Motor neuron (in vitro differentiated cells): ENCODE data around the gene GLIPR1L2. TPM values are rescaled to one million over a fixed set of nuclear protein-coding genes. Genes with fewer than 3 reads are reported as not detected.

Experiments
- ATAC-seq, 8 experiments: fragments of 200-7000 bp; cut with Tn5 transposase; replicated peaks in 6 of 8; 2 replicates each; pipeline ENCODE4 v1.8.0; 2021; ENCODE audit warnings: mild to moderate bottlenecking in 8 of 8, moderate library complexity in 8 of 8
- H3K27ac ChIP-seq, 2 donors: fragments of 250-450 bp; sonication (Bioruptor Pico); 2 replicates each; pipeline ENCODE4 v1.9.0; 2021; ENCODE audit warnings: antibody characterized with exemption in 2 of 2, mild to moderate bottlenecking in 2 of 2, moderate library complexity in 1 of 2
- H3K4me1 ChIP-seq, 2 donors: fragments of 250-450 bp; sonication (Bioruptor Pico); replicated peaks in 1 of 2; 2 replicates each; pipeline ENCODE4 v1.6.1; 2021; ENCODE audit warnings: antibody characterized with exemption in 2 of 2, mild to moderate bottlenecking in 2 of 2, moderate library complexity in 1 of 2
- H3K4me3 ChIP-seq, 5 donors: fragments of 250-450 bp; sonication (Bioruptor Pico); 2 replicates each; pipeline ENCODE4 v1.9.0; 2021; ENCODE audit warnings: antibody characterized with exemption in 5 of 5, mild to moderate bottlenecking in 5 of 5, moderate library complexity in 4 of 5
- WGBS, 10 experiments: fragments of 450-650 bp; shearing (Covaris generic); methylation state at CpG; one replicate each; pipeline ENCODE4 v1.0.0; 2022; 5-methylcytosine and 5-hydroxymethylcytosine counted together
- in situ Hi-C, 9 experiments: fragments of 400-800 bp; cut with MboI; loops; one replicate each; pipeline ENCODE4 v1.15.0; 2021; ENCODE audit warnings: low sequenced_read_pairs in 9 of 9, low pct_unique_long_range_greater_than_20kb in 2 of 9; ENCODE audit not compliant: unreplicated experiment in 9 of 9
- total RNA-seq, 8 experiments: library from RNA; unstranded; fragments of 300-600 nt; gene quantifications; 2 replicates each; pipeline versions ENCODE4 v1.2.3 to v1.2.4, GENCODE V29; 2022

GLIPR1L2 gene
- total RNA-seq, 8 experiments from 2014 or later, result 0.08 to 3.1 (median 0.38) TPM; not detected in 2

- no peak for ATAC-seq
- H3K27ac ChIP-seq, result no peak overlapping the region
- in situ Hi-C loops, result no loop called here
- no peaks in the 10 kb centered on the region for H3K4me1 ChIP-seq
- H3K4me3 ChIP-seq, result no peak overlapping the region
Observed at GRCh38 chr12:75460204-75460603, 69.3 kb downstream of the GLIPR1L2 start.

- peak in 1 of 8 experiments; percentile 16 for ATAC-seq
- H3K27ac ChIP-seq, result no peak overlapping the region
- WGBS, 10 experiments, result 65 to 93% (median 73%) methylated on average over 1 to 6 of the region's 6 CpGs
- H3K4me3 ChIP-seq, result no peak overlapping the region
- in situ Hi-C loops, result no loop called here
- H3K4me1 ChIP-seq, result no peaks in the 10 kb centered on the region
Observed at GRCh38 chr12:75471902-75472890, 81.3 kb downstream of the GLIPR1L2 start.

- 29 to 100% (median 71%) methylated on average over 1 to 2 of the region's 2 CpGs; no CpG with 5 or more reads in 1 of the 10 experiments for WGBS, 10 experiments
- in situ Hi-C loops, result no loop called here
- Histone ChIP-seq H3K4me3 (no peak overlapping the region), H3K4me1 (no peaks in the 10 kb centered on the region), H3K27ac (no peak overlapping the region)
- ATAC-seq, result no peak
Observed at GRCh38 chr12:75474116-75474515, 83.2 kb downstream of the GLIPR1L2 start.

- WGBS, 10 experiments, result 67 to 100% (median 100%) methylated on average over 1 of the region's 1 CpG; no CpG with 5 or more reads in 3 of the 10 experiments
- H3K4me3 ChIP-seq, result no peak overlapping the region
- no peaks in the 10 kb centered on the region for H3K4me1 ChIP-seq
- H3K27ac ChIP-seq, result no peak overlapping the region
- no peak for ATAC-seq
- in situ Hi-C loops, result loop anchor here in 1 of 9 experiments (25.0 kb wide), 1 partner anchor 789 kb away; no protein-coding TSS in a partner anchor
Observed at GRCh38 chr12:75476071-75476470, 85.2 kb downstream of the GLIPR1L2 start.

- 57 to 100% (median 83%) methylated on average over 1 to 2 of the region's 2 CpGs; no CpG with 5 or more reads in 2 of the 10 experiments for WGBS, 10 experiments
- in situ Hi-C loops, result loop anchor here in 1 of 9 experiments (25.0 kb wide), 1 partner anchor 790 kb away; no protein-coding TSS in a partner anchor
- Histone ChIP-seq H3K27ac (no peak overlapping the region), H3K4me1 (no peaks in the 10 kb centered on the region), H3K4me3 (no peak overlapping the region)
- no peak for ATAC-seq
Observed at GRCh38 chr12:75477137-75477536, 86.2 kb downstream of the GLIPR1L2 start.

GRCh38 chr12:75478116-75478794 lies 87.4 kb downstream of the GLIPR1L2 start:
- Histone ChIP-seq H3K4me3 (no peak overlapping the region), H3K4me1 (no peaks in the 10 kb centered on the region), H3K27ac (no peak overlapping the region)
- in situ Hi-C loops, result loop anchor here in 1 of 9 experiments (25.0 kb wide), 1 partner anchor 791 kb away; no protein-coding TSS in a partner anchor
- 40 to 94% (median 76%) methylated on average over 2 to 5 of the region's 5 CpGs; no CpG with 5 or more reads in 1 of the 10 experiments for WGBS, 10 experiments
- ATAC-seq, result no peak

GRCh38 chr12:75479963-75480461 lies 89.1 kb downstream of the GLIPR1L2 start:
- Histone ChIP-seq H3K4me1 (no peaks in the 10 kb centered on the region), H3K4me3 (no peak overlapping the region), H3K27ac (no peak overlapping the region)
- in situ Hi-C loops, result loop anchor here in 1 of 9 experiments (25.0 kb wide), 1 partner anchor 793 kb away; no protein-coding TSS in a partner anchor
- peak in 2 of 8 experiments; percentile 20 to 24 for ATAC-seq
- WGBS, 10 experiments, result 0 to 94% (median 85%) methylated on average over 2 of the region's 2 CpGs; no CpG with 5 or more reads in 5 of the 10 experiments

- Histone ChIP-seq H3K4me1 (no peaks in the 10 kb centered on the region), H3K27ac (no peak within 1 kb of the TSS), H3K4me3 (peak within 1 kb of the TSS in 1 of 5 donors; percentile 4)
- WGBS, 10 experiments, result 3 to 91% (median 62%) methylated on average over 2 to 8 of the region's 8 CpGs
- peak; percentile 40 to 97 (median 84) for ATAC-seq
- in situ Hi-C loops, result loop anchor here in 1 of 9 experiments (25.0 kb wide), 1 partner anchor 793 kb away; no protein-coding TSS in a partner anchor
Observed at GRCh38 chr12:75480469-75480949, 89.6 kb downstream of the GLIPR1L2 start, which contains the start of gene GLIPR1. GLIPR1 (plus strand) TSS chr12:75480755; CDS start chr12:75480881, 126 bp downstream.

GRCh38 chr12:75481013-75481705 lies 90.3 kb downstream of the GLIPR1L2 start:
- H3K4me1 ChIP-seq, result no peaks in the 10 kb centered on the region
- no peak overlapping the region for H3K27ac ChIP-seq
- ATAC-seq, result peak in 3 of 8 experiments; percentile 3 to 16 (median 4)
- H3K4me3 ChIP-seq, result peak overlapping the region in 1 of 5 donors; percentile 4
- WGBS, 10 experiments, result 3 to 89% (median 77%) methylated on average over 2 to 5 of the region's 5 CpGs
- in situ Hi-C loops, result loop anchor here in 1 of 9 experiments (25.0 kb wide), 1 partner anchor 794 kb away; no protein-coding TSS in a partner anchor

GRCh38 chr12:75481774-75482173 lies 90.9 kb downstream of the GLIPR1L2 start:
- ATAC-seq, result no peak
- no peaks in the 10 kb centered on the region for H3K4me1 ChIP-seq
- WGBS, 10 experiments, result 0 to 100% (median 73%) methylated on average over 1 to 4 of the region's 4 CpGs; no CpG with 5 or more reads in 1 of the 10 experiments
- in situ Hi-C loops, result loop anchor here in 1 of 9 experiments (25.0 kb wide), 1 partner anchor 794 kb away; no protein-coding TSS in a partner anchor
- H3K27ac ChIP-seq, result no peak overlapping the region
- H3K4me3 ChIP-seq, result no peak overlapping the region
